RWPE1 (cell line): Measurements from ENCODE around the gene CDC34.

Source experiments
- CTCF ChIA-PET: fragments of 350-600 bp; sonication (Branson Sonifier 250); formaldehyde crosslinking; extraction: SDS; loops from one replicate; lab custom pipeline; 2021; lab: Yijun Ruan, JAX
- POLR2A ChIA-PET: fragments of 400-600 bp; formaldehyde crosslinking; extraction: SDS; loops from one replicate; lab custom pipeline; 2020; ENCODE audit warnings: antibody characterized with exemption; ENCODE audit not compliant: low non-redundant PET; lab: Yijun Ruan, JAX
- DNase-seq: peaks from one replicate; pipeline ENCODE4 v3.0.0; 2012; ENCODE audit warnings: low spot score
- H3K27ac ChIP-seq: fragments of 450-650 bp; 2 replicates; pipeline ENCODE4 v1.5.1; 2017
- CTCF ChIP-seq: fragments of 450-650 bp; conservative IDR thresholded peaks from 2 replicates; pipeline ENCODE4 v1.5.1; 2017; ENCODE audit warnings: low read depth, mild to moderate bottlenecking

Gene CDC34

DNA sequence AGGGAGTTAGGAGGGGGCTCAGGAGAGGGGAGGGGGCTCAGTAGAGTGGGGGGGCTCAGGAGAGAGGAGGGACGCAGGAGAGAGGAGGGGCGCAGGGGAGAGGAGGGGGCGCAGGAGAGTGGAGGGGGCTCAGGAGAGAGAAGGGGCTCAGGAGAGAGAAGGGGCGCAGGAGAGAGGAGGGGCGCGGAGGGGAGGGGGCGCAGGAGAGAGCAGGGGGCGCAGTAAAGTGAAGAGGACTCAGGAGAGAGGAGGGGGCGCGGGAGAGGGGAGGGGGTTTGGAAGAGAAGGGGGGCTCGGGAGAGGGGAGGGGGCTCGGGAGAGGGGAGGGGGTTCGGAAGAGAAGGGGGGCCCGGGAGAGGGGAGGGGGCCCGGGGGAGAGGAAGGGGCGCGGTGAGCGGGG, 34.6 kb upstream of the CDC34 start:
- no peak for TF ChIP-seq CTCF
- ChIA-PET CTCF (no interaction called here), POLR2A (no interaction called here)
- H3K27ac ChIP-seq = no peak overlapping the region
- no peak for DNase-seq

- CTCF ChIA-PET = interaction anchor here (0.8 to 1.9 kb wide), 2 partner anchors 9 to 12 kb away, joined by 3 to 8 read pairs; no protein-coding TSS in a partner anchor
- no peak for DNase-seq
- POLR2A ChIA-PET = no interaction called here
- H3K27ac ChIP-seq = no peak overlapping the region
- no peak for TF ChIP-seq CTCF
Observed at GRCh38 chr19:497491-497868, 34.1 kb upstream of the CDC34 start.

GRCh38 chr19:497869-498510, 33.6 kb upstream of the CDC34 start:
- DNase-seq = no peak
- ChIA-PET POLR2A (no interaction called here), CTCF (interaction anchor here (0.8 to 1.9 kb wide), 2 partner anchors 9 to 12 kb away, joined by 3 to 8 read pairs; no protein-coding TSS in a partner anchor)
- TF ChIP-seq CTCF = no peak
- H3K27ac ChIP-seq = no peak overlapping the region

DNA sequence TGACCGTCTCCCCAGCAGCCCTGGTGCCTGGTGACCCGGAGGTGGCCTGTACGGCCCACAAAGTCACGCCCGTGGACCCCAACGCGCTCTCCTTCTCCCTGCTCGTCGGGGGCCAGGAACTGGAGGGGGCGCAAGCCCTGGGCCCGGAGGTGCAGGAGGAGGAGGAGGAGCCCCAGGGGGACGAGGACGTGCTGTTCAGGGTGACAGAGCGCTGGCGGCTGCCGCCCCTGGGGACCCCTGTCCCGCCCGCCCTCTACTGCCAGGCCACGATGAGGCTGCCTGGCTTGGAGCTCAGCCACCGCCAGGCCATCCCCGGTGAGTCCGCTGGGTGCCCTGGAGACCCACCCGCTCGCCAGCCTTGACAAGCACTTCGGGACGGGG, 33.1 kb upstream of the CDC34 start:
- no peak for TF ChIP-seq CTCF
- CTCF ChIA-PET = interaction anchor here (1.9 kb wide), 1 partner anchor 8 kb away, joined by 8 read pairs; no protein-coding TSS in a partner anchor
- no peak for DNase-seq
- H3K27ac ChIP-seq = no peak overlapping the region
- POLR2A ChIA-PET = no interaction called here

- no peak overlapping the region for H3K27ac ChIP-seq
- ChIA-PET POLR2A (no interaction called here), CTCF (interaction anchor here (1.9 kb wide), 1 partner anchor 8 kb away, joined by 8 read pairs; no protein-coding TSS in a partner anchor)
- TF ChIP-seq CTCF = no peak
- DNase-seq = no peak
Observed at GRCh38 chr19:498977-499623, 32.5 kb upstream of the CDC34 start.

- CTCF ChIA-PET = no interaction called here
- no peak for DNase-seq
- POLR2A ChIA-PET = no interaction called here
- no peak for TF ChIP-seq CTCF
- no peak overlapping the region for H3K27ac ChIP-seq
Observed at GRCh38 chr19:501646-502045, 29.9 kb upstream of the CDC34 start.
